22Rv1 (cell line): Measurements from ENCODE around the gene CNPY3.

Source experiments
- CTCF ChIP-seq: fragments of 450-650 bp; IDR thresholded peaks from 2 replicates; pipeline ENCODE4 v1.5.1; 2017; ENCODE audit warnings: mild to moderate bottlenecking
- ZFX ChIP-seq: fragments of 450-650 bp; IDR thresholded peaks from 2 replicates; pipeline ENCODE4 v1.6.1; 2017; ENCODE audit warnings: antibody characterized with exemption, borderline replicate concordance

- no peak for TF ChIP-seq CTCF
- no peak for TF ChIP-seq ZFX
Observed at GRCh38 chr6:42925248-42925857, 3.9 kb upstream of the CNPY3 start.
